Activated CD8-positive, alpha-beta memory T cell treated with anti-CD3 and anti-CD28 coated beads, Interleukin-2, amount 50 U/mL, for 4 hours (primary cell): ENCODE results near the gene ADCY4.
"Not testable (repeated sequence)": the region's sequence is repeated elsewhere in the genome, so short reads cannot be mapped to it uniquely, and the experiment has no call there.

Experiments used
- DNase-seq: peaks from one replicate; pipeline ENCODE4 v3.0.0-alpha.2; 2020

Gene ADCY4

GRCh38 chr14:24334431-24335291, at the start of gene ADCY4:
TSS of gene ADCY4 (minus strand) at chr14:24335071. CDS start at chr14:24334652, 419 bp downstream.
- no peak for DNase-seq

- DNase-seq: no peak
Measured at GRCh38 chr14:24384169-24384568, 49.3 kb upstream of the ADCY4 start.

GRCh38 chr14:24382064-24382371, 47.1 kb upstream of the ADCY4 start:
- DNase-seq: no peak

- DNase-seq: no peak
Measured at GRCh38 chr14:24381363-24382063, 46.6 kb upstream of the ADCY4 start.

- no peak for DNase-seq
Measured at GRCh38 chr14:24379907-24380730, 45.2 kb upstream of the ADCY4 start.

- DNase-seq: no peak
Measured at GRCh38 chr14:24378981-24379906, 44.4 kb upstream of the ADCY4 start.

- DNase-seq: no peak
Measured at GRCh38 chr14:24378327-24378726, 43.5 kb upstream of the ADCY4 start.

GRCh38 chr14:24377657-24378056, 42.8 kb upstream of the ADCY4 start:
- DNase-seq: no peak

GRCh38 chr14:24377126-24377525, 42.3 kb upstream of the ADCY4 start:
- no peak for DNase-seq

GRCh38 chr14:24376448-24377070, 41.7 kb upstream of the ADCY4 start:
- no peak for DNase-seq

GRCh38 chr14:24372701-24373416, 38.0 kb upstream of the ADCY4 start:
- no peak for DNase-seq

GRCh38 chr14:24371605-24372004, 36.7 kb upstream of the ADCY4 start:
- DNase-seq: not testable (repeated sequence)

- DNase-seq: no peak
Measured at GRCh38 chr14:24370748-24371147, 35.9 kb upstream of the ADCY4 start.

- DNase-seq: no peak
Measured at GRCh38 chr14:24369907-24370687, 35.2 kb upstream of the ADCY4 start.

GRCh38 chr14:24369463-24369862, 34.6 kb upstream of the ADCY4 start:
- no peak for DNase-seq

- DNase-seq: peak; percentile 45
Measured at GRCh38 chr14:24368562-24369252, 33.8 kb upstream of the ADCY4 start.

GRCh38 chr14:24368212-24368561, 33.3 kb upstream of the ADCY4 start:
- DNase-seq: no peak

- no peak for DNase-seq
Measured at GRCh38 chr14:24367514-24368211, 32.8 kb upstream of the ADCY4 start, which contains the start of gene NFATC4. TSS of gene NFATC4 (plus strand) at chr14:24368184. CDS start at chr14:24368341, 157 bp downstream.
